ENCODE results near the gene GUCA2A.

Gene GUCA2A

DNA sequence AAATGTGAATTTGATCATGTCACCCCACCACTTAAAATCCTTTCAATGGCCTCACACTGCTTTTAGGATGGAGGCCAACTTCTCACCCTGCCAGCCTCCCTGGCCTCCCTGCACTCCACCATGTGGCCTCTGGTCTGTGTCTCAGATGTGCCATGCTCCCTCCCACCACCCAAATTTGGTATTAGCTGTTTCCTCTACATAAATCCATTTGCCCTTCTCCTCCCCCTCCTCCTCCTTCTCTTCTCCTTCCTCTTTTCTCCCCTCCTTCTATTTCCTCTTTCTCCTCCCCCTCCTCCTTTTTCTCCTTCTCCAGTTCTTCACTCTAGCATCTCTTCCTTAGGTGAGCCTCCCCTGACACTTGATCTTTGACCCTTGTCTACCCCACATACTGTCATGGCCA, 28.1 kb downstream of the GUCA2A start:
- TF ChIP-seq, protein P1, sequence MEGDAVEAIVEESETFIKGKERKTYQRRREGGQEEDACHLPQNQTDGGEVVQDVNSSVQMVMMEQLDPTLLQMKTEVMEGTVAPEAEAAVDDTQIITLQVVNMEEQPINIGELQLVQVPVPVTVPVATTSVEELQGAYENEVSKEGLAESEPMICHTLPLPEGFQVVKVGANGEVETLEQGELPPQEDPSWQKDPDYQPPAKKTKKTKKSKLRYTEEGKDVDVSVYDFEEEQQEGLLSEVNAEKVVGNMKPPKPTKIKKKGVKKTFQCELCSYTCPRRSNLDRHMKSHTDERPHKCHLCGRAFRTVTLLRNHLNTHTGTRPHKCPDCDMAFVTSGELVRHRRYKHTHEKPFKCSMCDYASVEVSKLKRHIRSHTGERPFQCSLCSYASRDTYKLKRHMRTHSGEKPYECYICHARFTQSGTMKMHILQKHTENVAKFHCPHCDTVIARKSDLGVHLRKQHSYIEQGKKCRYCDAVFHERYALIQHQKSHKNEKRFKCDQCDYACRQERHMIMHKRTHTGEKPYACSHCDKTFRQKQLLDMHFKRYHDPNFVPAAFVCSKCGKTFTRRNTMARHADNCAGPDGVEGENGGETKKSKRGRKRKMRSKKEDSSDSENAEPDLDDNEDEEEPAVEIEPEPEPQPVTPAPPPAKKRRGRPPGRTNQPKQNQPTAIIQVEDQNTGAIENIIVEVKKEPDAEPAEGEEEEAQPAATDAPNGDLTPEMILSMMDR (IDR thresholded peaks at IDR 0.05; ENCODE audit: low read depth, low read length), result no peak
- no peak overlapping the region for H3K4me3 ChIP-seq (replicated peaks in 1 of 2; ENCODE audit: low read depth in 2 of 2, low read length in 2 of 2)
- no peak for DNase-seq (ENCODE audit: low read depth in 2 of 2)

- DNase-seq (ENCODE audit: low read depth in 2 of 2), result peak in 1 of 2 donors; percentile 23
- TF ChIP-seq, protein P1 (IDR thresholded peaks at IDR 0.05; ENCODE audit: low read depth, low read length), result no peak
- H3K4me3 ChIP-seq (replicated peaks in 1 of 2; ENCODE audit: low read depth in 2 of 2, low read length in 2 of 2), result no peak overlapping the region
Observed at GRCh38 chr1:42135426-42135825, 29.1 kb downstream of the GUCA2A start.

DNA sequence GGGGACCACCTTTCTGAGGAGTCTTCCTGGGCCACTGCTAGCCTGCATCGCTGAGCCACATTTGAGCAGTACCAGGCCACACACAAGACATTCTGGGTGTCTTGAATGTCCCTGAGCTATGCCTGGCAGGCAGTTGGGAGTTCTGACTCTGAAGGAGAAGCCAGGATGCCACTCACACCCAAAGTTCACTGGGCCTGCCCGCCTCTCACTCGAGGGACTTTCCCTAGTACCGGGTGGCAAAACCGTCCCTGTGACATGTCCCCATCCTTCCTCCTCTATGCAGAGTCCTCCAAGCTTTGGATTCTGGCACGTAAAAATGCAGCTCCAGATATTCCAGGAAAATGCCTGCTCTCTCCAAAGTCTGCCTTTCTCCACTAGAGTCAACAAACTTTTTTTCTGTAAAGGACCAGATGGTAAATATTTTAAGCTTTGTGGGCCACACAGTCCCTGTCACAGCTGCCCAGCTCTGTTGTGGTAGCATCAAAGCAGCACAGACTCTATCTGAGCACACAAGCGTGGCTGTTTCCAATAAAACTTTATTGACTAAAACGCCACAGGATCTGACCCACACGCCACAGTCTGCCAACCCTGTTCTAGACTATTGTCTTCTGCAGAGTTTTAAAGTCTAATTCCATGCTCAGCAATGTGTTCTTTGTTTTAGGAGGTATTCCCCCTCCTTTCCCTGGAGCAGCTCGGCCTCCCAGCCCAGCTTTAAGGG, 30.6 kb downstream of the GUCA2A start:
- TF ChIP-seq, protein P1 (IDR thresholded peaks at IDR 0.05; ENCODE audit: low read depth, low read length), result no peak
- no peak overlapping the region for H3K4me3 ChIP-seq (replicated peaks in 1 of 2; ENCODE audit: low read depth in 2 of 2, low read length in 2 of 2)
- no peak for DNase-seq (ENCODE audit: low read depth in 2 of 2)

DNA sequence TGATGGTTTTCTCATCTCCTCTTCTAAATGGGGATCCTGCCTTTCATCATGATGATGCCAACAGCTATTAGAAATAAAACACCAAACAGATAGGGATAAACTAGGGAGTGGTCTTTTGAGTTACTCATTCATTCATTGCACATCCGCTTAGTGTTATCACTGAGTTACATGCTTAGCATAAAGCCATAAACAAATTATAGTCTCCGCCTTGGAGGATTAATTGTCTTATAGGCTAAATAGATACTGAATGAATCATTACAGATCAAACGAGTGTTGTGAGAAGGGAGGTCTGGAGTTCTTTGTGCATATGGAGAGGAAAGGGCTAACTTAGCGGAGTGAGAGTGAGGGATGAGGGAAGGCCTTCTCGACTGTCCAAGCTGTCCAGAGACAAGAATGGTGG, 31.2 kb downstream of the GUCA2A start:
- no peak overlapping the region for H3K4me3 ChIP-seq (replicated peaks in 1 of 2; ENCODE audit: low read depth in 2 of 2, low read length in 2 of 2)
- no peak for DNase-seq (ENCODE audit: low read depth in 2 of 2)
- TF ChIP-seq, protein P1 (IDR thresholded peaks at IDR 0.05; ENCODE audit: low read depth, low read length), result no peak

DNA sequence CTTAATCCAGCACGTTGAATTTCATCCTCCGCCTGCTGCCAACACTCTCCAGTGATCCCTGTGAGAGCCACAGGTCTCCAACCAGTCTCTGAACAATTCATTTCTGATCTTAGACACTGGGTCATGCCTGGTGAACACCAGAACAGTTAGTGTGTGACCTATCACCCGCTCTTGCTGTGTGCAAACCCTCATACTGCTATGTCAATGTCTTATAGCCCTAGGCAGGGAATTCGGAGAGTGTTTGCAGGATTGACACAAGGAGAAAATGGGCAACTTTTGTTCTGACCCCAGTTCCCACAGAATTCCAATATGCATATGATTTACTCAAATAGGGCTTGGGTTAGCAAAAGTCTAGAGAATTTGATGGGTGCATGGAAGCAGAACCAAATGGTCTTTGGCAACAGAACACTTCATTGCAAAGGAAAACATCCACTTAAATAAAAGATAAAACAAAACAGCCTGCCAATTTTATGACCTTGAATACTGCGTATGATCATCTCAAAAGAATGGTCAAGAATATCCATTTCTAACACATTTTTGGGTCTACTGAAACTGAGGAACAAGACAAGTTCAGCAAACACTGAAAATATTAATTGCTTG, 34.4 kb downstream of the GUCA2A start:
- H3K4me3 ChIP-seq (replicated peaks in 1 of 2; ENCODE audit: low read depth in 2 of 2, low read length in 2 of 2), result no peak overlapping the region
- TF ChIP-seq, protein P1 (IDR thresholded peaks at IDR 0.05; ENCODE audit: low read depth, low read length), result no peak
- DNase-seq (ENCODE audit: low read depth in 2 of 2), result no peak

DNA sequence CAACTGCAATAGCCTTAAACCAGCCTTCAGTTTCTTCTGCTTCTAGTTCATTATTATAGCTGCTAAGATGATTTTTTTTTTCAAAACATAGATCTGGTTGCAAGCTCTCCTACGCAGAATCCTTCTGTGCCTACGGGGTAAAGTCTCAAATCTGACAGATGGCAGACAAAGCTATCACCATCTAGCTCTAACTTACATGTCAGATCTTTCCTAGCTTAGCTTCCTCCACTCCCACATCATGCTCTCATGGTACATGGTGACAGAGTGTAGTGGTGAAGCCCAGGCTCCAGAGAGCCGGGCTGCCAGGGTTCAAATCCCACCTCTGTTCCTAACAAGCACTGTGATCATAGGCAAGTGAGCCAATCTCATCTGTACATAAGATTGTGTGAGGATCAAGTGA, 35.6 kb downstream of the GUCA2A start:
- H3K4me3 ChIP-seq (replicated peaks in 1 of 2; ENCODE audit: low read depth in 2 of 2, low read length in 2 of 2), result no peak overlapping the region
- TF ChIP-seq, protein P1 (IDR thresholded peaks at IDR 0.05; ENCODE audit: low read depth, low read length), result no peak
- DNase-seq (ENCODE audit: low read depth in 2 of 2), result no peak

Measured in cardiac fibroblast (primary cell).